Transverse colon (tissue), 4 donors: ENCODE data around the gene FBXO42. TPM values are rescaled to one million over a fixed set of nuclear protein-coding genes. Genes with fewer than 3 reads are reported as not detected.

ENCODE experiments used
- DNase-seq: peaks from one replicate; pipeline ENCODE4 v3.0.0-alpha.2; 2019
- H3K27ac ChIP-seq, 4 donors: fragments of 200-600 bp; sonication (generic); 2 replicates each; pipeline ENCODE4 v1.5.1; 2016 to 2018; ENCODE audit warnings: inconsistent platforms in 4 of 4
- H3K27me3 ChIP-seq: fragments of 200-600 bp; sonication (generic); 2 replicates; pipeline ENCODE4 v1.5.1; 2017; ENCODE audit warnings: inconsistent platforms
- H3K36me3 ChIP-seq, 4 donors: fragments of 200-600 bp; sonication (generic); 2 replicates each; pipeline ENCODE4 v1.5.1; 2017 to 2019; ENCODE audit warnings: inconsistent platforms in 4 of 4
- H3K4me1 ChIP-seq, 4 donors: fragments of 200-600 bp; sonication (generic); 2 replicates each; pipeline ENCODE4 v1.5.1; 2017 to 2020; ENCODE audit warnings: inconsistent platforms in 4 of 4
- H3K4me3 ChIP-seq, 4 donors: fragments of 200-600 bp; sonication (generic); 1 replicate in 1 of 4; 2 replicates in 3 of 4; pipeline versions ENCODE4 v1.5.1 to v1.6.1; 2017 to 2019; ENCODE audit warnings: inconsistent platforms in 4 of 4
- H3K9me3 ChIP-seq, 2 donors: fragments of 200-600 bp; sonication (generic); 2 replicates each; pipeline ENCODE4 v1.5.1; 2017 to 2019; ENCODE audit warnings: inconsistent platforms in 2 of 2
- CTCF ChIP-seq, 5 experiments: fragments of 200-600 bp in 3 of 5; fragments of 450-650 bp in 2 of 5; sonication (generic) in 3 of 5; IDR thresholded peaks; 1 replicate in 2 of 5; 2 replicates in 3 of 5; pipeline ENCODE4 v1.5.1; 2016 to 2017; ENCODE audit warnings: antibody characterized with exemption in 5 of 5, inconsistent platforms in 3 of 5, mild to moderate bottlenecking in 2 of 5, moderate library complexity in 1 of 5
- EP300 ChIP-seq: sonication (generic); formaldehyde crosslinking; IDR thresholded peaks from one replicate; pipeline ENCODE4 v1.6.1; 2017; ENCODE audit warnings: antibody characterized with exemption, low read depth
- POLR2A ChIP-seq: fragments of 450-650 bp; IDR thresholded peaks from one replicate; pipeline ENCODE4 v1.6.1; 2016; ENCODE audit warnings: antibody characterized with exemption, mild to moderate bottlenecking, moderate library complexity
- POLR2AphosphoS5 ChIP-seq, 3 donors: sonication (generic); formaldehyde crosslinking; IDR thresholded peaks; one replicate each; pipeline ENCODE4 v1.6.1; 2016; ENCODE audit warnings: antibody characterized with exemption in 3 of 3
- WGBS, 2 donors: methylation state at CpG; one replicate each; pipeline ENCODE4 v1.1.5; 2018; ENCODE audit warnings: low coverage in 1 of 2; 5-methylcytosine and 5-hydroxymethylcytosine counted together
- in situ Hi-C, 4 donors: fragments of 200-750 bp; cut with MboI; loops; one replicate each; pipeline versions ENCODE4 v1.15.0 to v1.15.1; 2017; ENCODE audit warnings: low sequenced_read_pairs in 3 of 4, low pct_ligation_motif_present in 1 of 4, low pct_unique_long_range_greater_than_20kb in 1 of 4
- intact Hi-C: fragments of 100-400 bp; cut with DNase I; formaldehyde crosslinking; loops from one replicate; pipeline ENCODE4 v1.15.1; 2023; ENCODE audit warnings: low total_unique reads
- total RNA-seq, 4 donors: library from RNA; depleted of rRNA; stranded (reverse); fragments of >200 nt; gene quantifications; one replicate each; pipeline ENCODE4 v1.1.0, GENCODE V29; 2016

The FBXO42 gene
- total RNA-seq, 4 donors from 2014 or later: 15.7 to 25.4 (median 18.8) TPM

DNA sequence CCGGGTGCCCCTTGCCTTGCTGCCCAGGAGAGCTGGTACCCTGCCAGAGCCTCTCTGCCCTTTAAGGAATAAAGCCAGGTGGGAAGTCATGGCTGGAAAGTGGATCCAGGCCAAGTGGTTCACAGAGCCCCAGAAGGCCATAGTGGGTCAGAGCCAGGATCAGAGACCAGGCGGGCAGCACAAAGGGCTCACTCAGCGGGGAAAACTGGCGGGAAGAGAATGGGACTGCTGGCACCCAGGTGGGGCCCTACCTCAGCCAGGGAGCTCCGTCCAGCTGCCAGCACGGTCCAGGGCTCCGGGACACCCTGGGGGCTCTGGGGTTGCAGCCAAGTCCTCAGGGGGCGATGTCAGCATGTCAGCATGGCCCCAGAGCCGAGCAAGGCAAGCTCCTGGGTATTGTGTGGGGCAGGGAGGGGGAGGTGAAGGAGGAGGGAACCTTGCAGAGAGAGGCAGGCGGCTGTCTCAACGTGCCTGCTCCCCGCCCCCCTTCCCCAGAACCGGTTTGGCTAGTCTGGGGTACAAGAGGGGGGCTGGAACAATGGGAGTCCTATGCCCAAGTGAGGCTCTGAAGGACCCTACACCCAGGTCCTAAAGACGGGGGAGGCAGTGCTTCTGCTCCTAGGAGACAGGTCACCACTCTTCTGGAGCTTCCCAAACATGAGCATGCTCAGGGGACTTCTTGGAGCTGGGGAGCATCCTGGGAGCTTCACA, 139.9 kb downstream of the FBXO42 start, which contains the start of gene ARHGEF19:
Gene ARHGEF19, minus strand, starts transcription at position 402 of the 711 bp plus-strand sequence. CDS start 3,598 bp downstream, outside the sequence.
- TF ChIP-seq CTCF (IDR thresholded peaks at IDR 0.05) (no peak), POLR2AphosphoS5 (IDR thresholded peaks at IDR 0.05) (no peak), POLR2A (no peak), EP300 (no peak)
- no peaks in the 10 kb centered on the region for H3K36me3 ChIP-seq
- no peak within 1 kb of the TSS for H3K27ac ChIP-seq
- no peaks in the 10 kb centered on the region for H3K9me3 ChIP-seq
- 31% methylated on average over 12 of the region's 14 CpGs; no CpG with 5 or more reads in 1 of the 2 donors for WGBS, 2 donors
- in situ Hi-C loops (loop anchor here in 1 of 4 donors (25.0 kb wide), 1 partner anchor 150 kb away; the partner anchor contains the start of genes FBXO42 and SZRD1), intact Hi-C loops (no loop called here)
- H3K4me1 ChIP-seq: peaks cover 0 to 17% (median 11%) of the 10 kb centered on the region in 4 donors
- no peaks in the 10 kb centered on the region for H3K27me3 ChIP-seq
- peak; percentile 50 for DNase-seq
- no peak within 1 kb of the TSS for H3K4me3 ChIP-seq

DNA sequence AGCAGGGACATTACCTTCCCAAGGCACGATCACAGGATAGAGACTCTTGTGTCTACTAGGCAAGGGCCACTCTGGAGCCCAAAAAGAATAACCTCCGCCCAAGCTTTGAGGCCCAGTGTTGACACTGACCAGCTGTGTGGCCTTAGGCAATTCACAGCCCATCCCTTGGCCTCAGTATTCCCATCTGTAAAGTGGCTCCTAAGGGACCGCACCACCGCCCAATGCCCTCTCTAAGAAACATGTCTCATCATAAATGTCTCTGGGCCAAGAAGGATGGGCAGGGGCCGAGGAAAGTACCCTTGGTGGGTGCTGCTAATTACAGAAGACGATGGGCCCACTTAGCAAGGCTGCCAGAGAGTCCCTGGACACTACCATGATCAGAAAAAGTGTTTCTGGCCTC, 140.5 kb downstream of the FBXO42 start:
- Histone ChIP-seq H3K27me3 (no peaks in the 10 kb centered on the region), H3K4me3 (no peak overlapping the region)
- in situ Hi-C loops: loop anchor here in 1 of 4 donors (25.0 kb wide), 1 partner anchor 150 kb away; the partner anchor contains the start of genes FBXO42 and SZRD1

DNA sequence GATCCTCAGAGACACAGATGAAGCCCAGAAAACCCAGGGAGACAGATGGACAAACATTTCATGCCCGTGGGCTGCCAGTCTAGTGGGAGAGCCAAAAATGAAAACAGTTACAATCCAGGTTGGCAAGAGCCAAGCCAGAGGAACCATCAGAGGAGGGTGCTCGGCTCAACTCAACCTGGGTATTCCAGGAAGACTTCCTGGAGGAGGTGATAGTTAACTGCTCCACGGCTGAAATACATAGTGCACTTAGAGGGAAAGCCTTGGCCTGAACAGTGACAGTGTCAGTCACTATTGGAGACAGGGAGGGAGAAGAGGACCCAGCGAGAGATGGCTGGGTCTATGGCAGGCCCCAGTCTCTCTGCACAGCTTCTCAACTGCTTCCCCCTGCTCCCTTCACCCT, 141.7 kb downstream of the FBXO42 start:
- H3K4me1 ChIP-seq: peaks cover 6 to 16% (median 13%) of the 10 kb centered on the region in 4 donors
- DNase-seq: no peak
- H3K4me3 ChIP-seq: no peak overlapping the region
- H3K36me3 ChIP-seq: no peaks in the 10 kb centered on the region
- no peaks in the 10 kb centered on the region for H3K9me3 ChIP-seq
- H3K27ac ChIP-seq: no peak overlapping the region
- TF ChIP-seq CTCF (IDR thresholded peaks at IDR 0.05) (no peak), POLR2A (no peak), EP300 (no peak), POLR2AphosphoS5 (IDR thresholded peaks at IDR 0.05) (no peak)
- in situ Hi-C loops (loop anchor here in 1 of 4 donors (25.0 kb wide), 1 partner anchor 152 kb away; the partner anchor contains the start of genes FBXO42 and SZRD1), intact Hi-C loops (no loop called here)
- no peaks in the 10 kb centered on the region for H3K27me3 ChIP-seq
- 59% methylated on average over 4 of the region's 4 CpGs; no CpG with 5 or more reads in 1 of the 2 donors for WGBS, 2 donors

More for the DNA sequence above, 140.5 kb downstream of the FBXO42 start:
- Histone ChIP-seq H3K27ac (no peak overlapping the region), H3K36me3 (no peaks in the 10 kb centered on the region), H3K9me3 (no peaks in the 10 kb centered on the region), H3K4me1 (peaks cover 0 to 17% (median 15%) of the 10 kb centered on the region in 4 donors)
- intact Hi-C loops: no loop called here
- no peak for DNase-seq
- 73% methylated on average over 6 of the region's 6 CpGs; no CpG with 5 or more reads in 1 of the 2 donors for WGBS, 2 donors
- TF ChIP-seq POLR2AphosphoS5 (IDR thresholded peaks at IDR 0.05) (no peak), CTCF (IDR thresholded peaks at IDR 0.05) (no peak), POLR2A (no peak), EP300 (no peak)

- intact Hi-C loops (loop anchor here (5.0 kb wide), 1 partner anchor 32 kb away; no protein-coding TSS in a partner anchor), in situ Hi-C loops (loop anchor here in 1 of 4 donors (25.0 kb wide), 1 partner anchor 152 kb away; the partner anchor contains the start of genes FBXO42 and SZRD1)
- no peak overlapping the region for H3K27ac ChIP-seq
- no peaks in the 10 kb centered on the region for H3K36me3 ChIP-seq
- 44% methylated on average over 10 of the region's 11 CpGs; no CpG with 5 or more reads in 1 of the 2 donors for WGBS, 2 donors
- no peak overlapping the region for H3K4me3 ChIP-seq
- no peaks in the 10 kb centered on the region for H3K9me3 ChIP-seq
- TF ChIP-seq EP300: no peak
- no peak for TF ChIP-seq POLR2AphosphoS5 (IDR thresholded peaks at IDR 0.05)
- no peak for TF ChIP-seq CTCF (IDR thresholded peaks at IDR 0.05)
- TF ChIP-seq POLR2A: no peak
- DNase-seq: no peak
- no peaks in the 10 kb centered on the region for H3K27me3 ChIP-seq
- peaks cover 8 to 16% (median 14%) of the 10 kb centered on the region in 4 donors for H3K4me1 ChIP-seq
Measured at GRCh38 chr1:16209847-16210407, 142.4 kb downstream of the FBXO42 start.
